Measurements from ENCODE around the gene TMEM266.

TMEM266 gene

DNA sequence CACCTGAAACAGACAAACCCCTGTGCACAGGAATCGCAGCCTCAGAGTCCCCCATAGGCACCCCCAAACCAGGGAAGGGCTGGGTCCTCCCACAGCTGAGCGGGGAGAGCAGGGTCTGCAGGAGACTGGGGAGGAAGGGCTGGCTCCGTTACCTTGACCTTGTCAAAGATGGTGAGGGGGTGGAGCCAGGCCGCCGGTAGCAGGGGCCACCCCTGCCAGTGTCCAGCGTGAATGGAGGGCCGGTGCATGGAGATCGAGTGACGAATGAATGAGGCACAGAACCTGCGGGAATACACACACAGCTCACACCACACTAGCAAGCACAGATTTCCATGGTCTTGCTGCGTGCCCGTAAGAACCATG, 102.2 kb downstream of the TMEM266 start:
- no peak for DNase-seq (ENCODE audit: low spot score)

DNA sequence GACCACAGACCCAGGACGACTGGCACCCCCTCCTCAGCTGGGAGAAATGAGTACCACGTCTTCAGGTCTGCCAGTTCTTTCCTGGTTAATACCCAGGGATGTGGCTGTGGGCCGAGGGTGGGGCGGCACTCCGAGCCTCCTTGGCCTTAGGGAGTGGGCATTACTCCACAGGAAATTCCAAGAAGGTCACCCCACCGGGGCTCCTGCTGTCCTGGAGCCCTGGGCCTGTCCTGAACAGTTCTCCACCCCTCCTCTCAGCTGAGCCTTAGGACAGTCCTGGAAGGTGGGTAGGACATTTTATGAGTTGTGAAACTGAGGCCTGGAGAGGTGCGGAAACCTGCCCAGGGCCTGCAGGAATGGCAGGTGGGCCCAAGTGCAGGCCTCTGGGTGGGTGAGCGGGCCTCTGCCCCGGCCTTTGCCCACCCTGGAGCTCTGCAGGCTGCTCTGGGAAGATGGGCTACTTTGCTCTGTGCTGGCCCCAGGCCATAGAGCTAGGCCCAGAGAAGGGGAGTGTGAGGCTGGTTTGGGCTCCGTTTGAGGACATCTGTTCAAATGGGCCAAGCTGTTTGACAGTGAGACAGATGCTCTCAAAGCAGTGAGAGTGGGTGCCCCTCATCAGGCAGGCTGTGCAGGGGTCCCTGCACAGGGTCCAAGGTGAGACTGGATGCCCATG, 103.1 kb downstream of the TMEM266 start:
- DNase-seq (ENCODE audit: low spot score): no peak

DNA sequence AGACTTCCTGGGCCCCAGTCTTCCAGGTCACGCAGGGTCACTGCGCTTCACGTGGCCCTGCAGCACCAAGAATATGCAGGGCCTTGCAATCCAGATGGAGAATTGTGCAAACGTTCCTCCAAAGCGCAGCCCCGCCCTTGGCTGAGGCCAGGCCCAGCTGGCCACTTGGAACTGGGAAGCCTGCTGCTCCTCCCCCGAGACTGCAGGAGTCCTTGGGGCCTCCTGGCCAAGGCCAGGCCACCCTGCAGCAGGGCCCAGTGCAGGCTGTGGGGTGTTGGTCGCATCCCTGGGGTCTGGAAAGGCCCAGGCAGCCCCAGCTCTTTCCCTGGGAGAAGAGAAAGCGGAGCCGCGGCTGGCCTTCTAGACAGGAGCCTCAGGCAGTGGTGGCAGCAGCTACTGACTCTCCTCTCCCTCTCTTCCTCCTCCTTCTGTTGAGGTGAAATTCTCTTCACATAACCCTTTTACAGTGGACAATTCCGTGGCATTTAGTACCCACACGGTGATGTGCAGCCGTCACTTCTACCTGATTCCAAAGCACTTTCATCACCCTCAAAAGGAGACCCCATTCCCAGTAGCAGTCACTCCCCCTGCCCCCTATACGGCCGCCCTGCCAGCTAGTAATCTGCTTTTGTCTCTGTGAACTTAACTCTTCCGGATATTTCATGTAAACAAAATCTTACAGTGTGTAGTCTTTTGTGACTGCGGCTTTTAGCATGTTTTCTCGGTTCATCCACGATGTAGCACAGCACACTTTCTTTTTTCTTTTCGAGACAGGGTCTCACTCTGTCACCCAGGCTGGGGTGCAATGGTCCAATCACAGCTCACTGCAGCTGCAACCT, 103.9 kb downstream of the TMEM266 start:
- DNase-seq (ENCODE audit: low spot score): no peak

GRCh38 chr15:76164602-76165001, 104.8 kb downstream of the TMEM266 start:
- DNase-seq (ENCODE audit: low spot score): no peak

GRCh38 chr15:76165951-76166350, 106.2 kb downstream of the TMEM266 start:
- DNase-seq (ENCODE audit: low spot score): no peak

GRCh38 chr15:76168237-76168984, 108.6 kb downstream of the TMEM266 start:
- DNase-seq (ENCODE audit: low spot score): no peak

- no peak for DNase-seq (ENCODE audit: low spot score)
Observed at GRCh38 chr15:76169018-76169417, 109.2 kb downstream of the TMEM266 start.

DNA sequence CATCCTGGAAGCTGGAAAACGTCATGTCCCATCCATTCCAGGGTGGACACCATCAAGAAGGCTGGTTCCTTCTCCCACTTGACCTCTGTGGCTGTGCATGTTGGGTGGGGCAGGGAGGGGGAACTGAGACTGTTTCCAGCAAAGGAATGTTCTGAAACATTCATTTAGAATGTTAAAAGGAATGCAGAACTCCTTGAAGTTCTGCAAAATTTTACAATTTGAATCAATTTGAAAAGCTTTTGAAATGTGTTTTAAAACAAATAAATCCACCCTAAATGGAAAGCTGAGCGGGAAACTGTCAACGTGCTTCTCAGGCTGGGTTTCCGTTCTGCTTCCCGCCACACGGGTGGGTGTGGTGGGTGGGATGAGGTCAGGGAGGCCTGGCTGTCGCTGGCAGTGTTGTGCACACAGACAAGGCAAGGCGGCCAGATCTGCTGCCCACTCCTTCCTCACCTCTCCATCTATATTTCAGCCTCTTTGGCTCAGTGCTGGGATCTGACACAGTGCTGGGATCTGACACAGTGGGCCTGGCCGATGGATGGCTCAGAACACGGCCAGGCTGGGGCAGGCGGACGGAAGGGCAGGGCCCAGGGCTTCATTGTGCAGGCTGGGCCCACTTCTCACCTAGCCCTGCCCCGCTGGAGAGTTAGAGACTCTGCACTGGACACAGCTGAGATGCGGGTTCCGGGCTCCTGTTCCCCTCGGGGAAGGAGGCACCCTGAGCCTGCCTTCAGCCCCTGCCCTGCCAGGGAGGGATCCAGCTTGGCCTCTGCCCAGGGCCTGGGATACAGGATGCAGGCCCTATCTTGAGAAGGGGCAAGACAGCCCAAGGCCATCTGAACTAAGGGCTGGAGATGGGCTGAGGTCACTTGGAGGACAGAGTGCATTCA, 110.4 kb downstream of the TMEM266 start:
- DNase-seq (ENCODE audit: low spot score): no peak

GRCh38 chr15:76172782-76173181, 113.0 kb downstream of the TMEM266 start:
- DNase-seq (ENCODE audit: low spot score): no peak

- no peak for DNase-seq (ENCODE audit: low spot score)
Observed at GRCh38 chr15:76173317-76173834, 113.6 kb downstream of the TMEM266 start.

- no peak for DNase-seq (ENCODE audit: low spot score)
Observed at GRCh38 chr15:76174654-76175053, 114.9 kb downstream of the TMEM266 start.

DNA sequence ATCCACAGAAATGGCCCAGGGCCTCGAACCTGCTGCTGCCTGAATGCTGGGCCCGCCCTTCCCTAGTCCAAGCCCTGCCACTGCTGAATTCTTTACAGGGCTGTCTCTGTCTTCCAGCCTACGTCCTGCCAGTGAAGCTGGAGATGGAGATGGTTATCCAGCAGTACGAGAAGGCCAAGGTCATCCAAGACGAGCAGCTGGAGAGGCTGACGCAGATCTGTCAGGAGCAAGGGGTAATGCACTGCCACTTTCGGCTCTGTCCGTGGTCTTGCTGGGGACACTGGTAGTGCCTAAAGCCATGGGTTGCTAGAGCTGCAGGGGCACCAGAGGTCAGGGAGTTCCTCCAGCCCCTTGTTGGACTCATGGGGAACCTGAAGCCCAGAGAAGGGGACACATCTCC, 115.7 kb downstream of the TMEM266 start:
- DNase-seq (ENCODE audit: low spot score): no peak

GRCh38 chr15:76176059-76176458, 116.3 kb downstream of the TMEM266 start:
- DNase-seq (ENCODE audit: low spot score): no peak

DNA sequence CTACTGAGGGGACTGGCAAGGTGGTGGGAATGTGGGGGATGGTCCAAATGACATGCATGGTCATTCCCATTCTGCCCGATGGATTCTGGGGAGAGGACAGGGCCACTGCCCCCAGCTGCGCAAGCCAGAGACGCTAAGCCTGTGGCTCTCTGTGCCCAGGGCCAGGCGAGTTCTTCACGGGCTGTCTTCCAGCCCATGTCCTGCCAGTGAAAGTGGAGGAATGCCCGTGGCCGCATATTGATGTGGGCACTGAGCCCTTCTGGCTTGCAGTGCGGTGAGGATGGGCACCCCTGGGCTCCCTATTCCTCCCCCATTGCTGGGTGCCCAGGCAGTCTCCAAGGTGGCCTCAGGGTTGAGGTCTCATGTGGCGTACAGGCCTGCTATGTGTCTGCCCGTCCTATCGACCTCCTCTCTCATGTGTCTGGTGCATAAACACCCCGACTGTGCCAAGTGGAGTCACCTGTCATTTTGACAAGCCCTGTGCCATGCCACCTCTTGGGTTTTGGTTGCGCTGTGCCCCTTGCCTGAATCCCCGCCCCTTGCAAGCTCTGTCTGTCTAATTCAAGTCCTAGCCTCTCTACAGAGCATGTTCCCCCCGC, 116.8 kb downstream of the TMEM266 start:
- DNase-seq (ENCODE audit: low spot score): no peak

- DNase-seq (ENCODE audit: low spot score): no peak
Observed at GRCh38 chr15:76177491-76178040, 117.8 kb downstream of the TMEM266 start.

- no peak for DNase-seq (ENCODE audit: low spot score)
Observed at GRCh38 chr15:76178296-76179000, 118.7 kb downstream of the TMEM266 start.

DNA sequence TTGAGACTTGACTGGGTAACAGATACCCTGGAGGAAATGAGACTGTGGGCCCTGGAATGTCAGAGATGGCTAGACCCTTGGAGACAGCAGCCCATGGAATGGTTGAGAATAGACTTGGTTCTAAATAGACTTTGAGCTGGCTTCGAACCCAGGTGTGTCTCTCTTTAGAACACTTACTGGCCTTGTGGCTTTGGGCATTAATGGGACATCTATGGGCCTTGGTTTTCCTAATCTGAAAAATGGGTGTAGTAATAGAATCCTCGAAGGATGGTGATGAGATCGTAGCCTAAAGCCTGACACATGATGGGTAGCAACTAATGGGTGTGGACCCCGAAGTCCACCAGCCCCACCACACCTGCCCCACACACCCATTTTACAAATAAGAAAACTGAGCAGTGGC, 119.2 kb downstream of the TMEM266 start:
- no peak for DNase-seq (ENCODE audit: low spot score)

DNA sequence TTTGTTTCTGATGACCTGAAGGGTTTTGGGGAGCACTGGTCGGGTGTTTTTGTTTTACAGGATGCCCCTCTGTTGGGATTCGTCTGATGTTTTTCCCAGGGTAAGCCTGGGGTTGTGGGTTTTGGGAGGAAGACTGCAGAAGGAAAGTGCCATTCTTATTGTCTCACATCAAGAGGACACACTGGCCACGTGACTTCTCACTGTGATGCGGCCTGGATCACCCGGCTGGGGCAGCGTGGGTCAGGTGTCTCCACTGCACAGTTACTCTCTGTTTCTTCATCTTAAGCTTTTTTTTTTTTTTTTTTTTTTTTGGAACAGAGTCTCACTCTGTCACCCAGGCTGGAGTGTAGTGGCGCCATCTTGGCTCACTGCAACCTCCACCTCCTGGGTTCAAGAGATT, 120.5 kb downstream of the TMEM266 start:
- DNase-seq (ENCODE audit: low spot score): no peak

DNA sequence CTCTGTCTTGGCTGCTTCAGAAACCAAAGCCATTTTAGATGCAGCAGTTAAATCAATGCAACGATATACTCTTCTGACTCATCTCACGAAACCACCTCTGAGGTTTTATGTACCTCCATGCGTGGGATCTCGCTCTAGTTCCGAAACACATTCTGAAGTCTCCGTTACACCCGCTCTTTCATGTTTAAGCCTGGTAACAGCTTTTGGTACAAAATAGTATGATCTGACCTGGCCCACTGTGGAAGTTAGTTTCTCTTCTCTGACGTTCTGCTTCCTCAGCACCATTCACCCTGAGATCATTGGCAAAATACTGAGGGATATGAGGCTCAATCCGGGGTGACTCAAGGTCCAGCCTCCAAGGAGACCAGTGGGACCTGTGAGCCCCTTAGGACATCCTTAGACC, 121.9 kb downstream of the TMEM266 start:
- DNase-seq (ENCODE audit: low spot score): no peak

DNA sequence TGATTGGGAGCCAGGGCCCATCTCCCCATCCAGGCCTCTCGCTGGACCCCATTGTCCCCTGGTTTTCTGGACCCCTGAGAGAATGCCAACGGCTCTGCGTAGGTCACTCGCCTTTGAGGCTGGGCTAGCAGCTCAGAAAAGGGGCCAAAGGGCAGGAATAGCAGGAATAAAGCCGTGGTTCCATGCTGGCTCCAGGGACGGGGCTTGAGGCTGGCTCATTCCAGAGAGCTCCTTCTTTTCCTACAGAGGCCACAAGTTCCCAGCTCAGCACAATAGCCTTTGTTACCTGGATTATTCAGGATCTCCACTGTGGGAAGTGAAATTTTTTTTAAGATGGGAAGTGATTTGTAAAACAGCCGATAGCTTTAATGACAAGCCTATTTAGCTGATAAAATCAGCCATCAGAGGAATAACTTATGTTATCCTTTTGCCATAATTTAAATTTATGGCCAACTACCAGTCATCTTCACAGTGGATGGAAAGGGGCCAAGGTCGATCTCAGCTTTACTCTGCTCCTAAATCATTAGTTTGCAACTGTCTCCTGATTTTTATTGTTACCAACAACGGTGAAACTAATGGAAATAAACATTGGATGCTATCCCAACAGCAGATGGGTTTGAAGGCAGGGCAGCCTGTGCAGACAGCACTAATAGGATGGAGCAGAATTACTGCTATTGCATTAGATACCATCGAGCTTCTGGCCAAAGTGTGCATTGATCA, 124.3 kb downstream of the TMEM266 start:
- DNase-seq (ENCODE audit: low spot score): no peak
